GM19463 (cell line): ENCODE measurements around the gene PRUNE2.

ENCODE experiments used
- ATAC-seq: cut with Tn5 transposase; IDR thresholded peaks from one replicate; pipeline ENCODE4 v1.9.1; 2021; ENCODE audit warnings: mild to moderate bottlenecking, moderate library complexity; ENCODE audit not compliant: unreplicated experiment

The PRUNE2 gene

GRCh38 chr9:76630916-76631315 is 275.0 kb downstream of the PRUNE2 start:
- no peak for ATAC-seq

DNA sequence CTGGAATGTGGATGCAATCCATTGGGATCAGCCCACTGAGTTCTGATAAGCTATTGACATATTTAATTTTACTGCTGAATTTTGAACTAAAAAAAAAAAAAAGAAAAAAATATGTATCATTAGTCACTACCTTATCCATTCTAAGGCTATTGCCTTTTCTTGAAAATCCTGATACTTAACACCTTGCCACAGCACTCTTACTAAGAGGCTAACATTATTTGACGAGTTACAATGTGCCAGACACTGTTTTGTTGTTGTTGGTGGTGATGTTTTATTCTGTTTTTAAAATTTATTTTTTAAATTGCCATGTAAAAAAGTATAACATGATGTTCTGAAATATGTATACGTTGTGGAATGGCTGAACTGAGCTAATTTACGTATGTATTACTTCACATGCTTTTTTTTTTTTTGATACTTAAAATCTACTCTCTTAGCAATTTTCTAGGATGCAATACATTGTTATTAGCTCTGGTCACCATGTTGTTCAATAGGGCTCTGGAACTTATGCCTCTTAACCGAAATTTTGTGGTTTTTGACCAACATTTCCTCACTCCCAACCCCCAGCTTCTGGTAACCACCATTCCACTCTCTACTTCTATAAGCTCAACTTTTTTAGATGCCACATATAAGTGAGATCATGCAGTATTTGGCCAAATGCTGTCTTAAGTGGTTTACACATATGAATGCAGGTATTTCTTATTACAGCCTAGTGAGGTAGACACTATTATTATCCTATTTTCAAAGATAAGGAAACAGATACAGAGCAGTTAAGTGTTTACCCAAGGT is 276.5 kb downstream of the PRUNE2 start:
- ATAC-seq: no peak

GRCh38 chr9:76628155-76628554 is 277.8 kb downstream of the PRUNE2 start:
- no peak for ATAC-seq

DNA sequence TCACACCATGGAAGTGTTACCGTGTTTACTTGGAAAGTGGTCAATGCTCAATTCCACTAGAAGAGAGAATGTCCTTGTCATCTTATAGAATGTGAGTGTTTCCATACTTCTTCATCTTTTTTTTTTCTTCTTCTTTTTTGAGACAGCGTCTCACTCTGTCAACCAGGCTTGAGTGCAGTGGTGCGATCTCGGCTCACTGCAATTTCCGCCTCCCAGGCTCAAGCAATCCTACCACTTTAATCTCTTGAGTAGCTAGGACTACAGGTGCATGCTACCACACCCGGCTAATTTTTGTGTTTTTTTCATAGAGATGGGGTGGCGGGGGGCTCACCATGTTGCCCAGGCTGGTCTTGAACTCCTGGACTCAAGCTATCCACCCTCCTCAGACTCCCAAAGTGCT is 278.9 kb downstream of the PRUNE2 start:
- no peak for ATAC-seq

DNA sequence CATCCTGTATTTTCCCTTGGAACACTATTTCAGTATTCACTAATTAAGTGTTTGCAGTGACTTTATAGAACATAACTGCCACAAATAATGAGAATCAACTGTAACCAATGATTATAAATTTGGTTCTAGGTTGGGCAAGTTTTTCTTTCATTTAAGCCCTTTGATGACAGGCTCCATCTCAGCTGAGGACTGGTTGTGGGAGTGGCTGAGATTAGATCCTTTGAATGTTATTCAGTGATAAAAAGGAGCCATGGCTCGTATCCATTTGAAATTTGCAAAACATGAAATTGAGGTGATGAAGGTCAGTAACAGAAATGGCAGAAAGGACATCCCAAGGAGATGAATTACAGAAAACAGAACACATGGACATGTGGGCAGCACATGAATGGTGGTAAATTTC is 279.8 kb downstream of the PRUNE2 start:
- no peak for ATAC-seq

- ATAC-seq: peak; percentile 95
These were observed 281.4 kb downstream of the PRUNE2 start for GRCh38 chr9:76624391-76625048.

- ATAC-seq: no peak
These were observed 284.9 kb downstream of the PRUNE2 start for GRCh38 chr9:76620996-76621395.

GRCh38 chr9:76620581-76620980 is 285.3 kb downstream of the PRUNE2 start:
- no peak for ATAC-seq

- no peak for ATAC-seq
These were observed 286.3 kb downstream of the PRUNE2 start for GRCh38 chr9:76619640-76620039.

GRCh38 chr9:76619197-76619596 is 286.7 kb downstream of the PRUNE2 start:
- ATAC-seq: no peak

- ATAC-seq: no peak
These were observed 287.2 kb downstream of the PRUNE2 start for GRCh38 chr9:76618762-76619161.

DNA sequence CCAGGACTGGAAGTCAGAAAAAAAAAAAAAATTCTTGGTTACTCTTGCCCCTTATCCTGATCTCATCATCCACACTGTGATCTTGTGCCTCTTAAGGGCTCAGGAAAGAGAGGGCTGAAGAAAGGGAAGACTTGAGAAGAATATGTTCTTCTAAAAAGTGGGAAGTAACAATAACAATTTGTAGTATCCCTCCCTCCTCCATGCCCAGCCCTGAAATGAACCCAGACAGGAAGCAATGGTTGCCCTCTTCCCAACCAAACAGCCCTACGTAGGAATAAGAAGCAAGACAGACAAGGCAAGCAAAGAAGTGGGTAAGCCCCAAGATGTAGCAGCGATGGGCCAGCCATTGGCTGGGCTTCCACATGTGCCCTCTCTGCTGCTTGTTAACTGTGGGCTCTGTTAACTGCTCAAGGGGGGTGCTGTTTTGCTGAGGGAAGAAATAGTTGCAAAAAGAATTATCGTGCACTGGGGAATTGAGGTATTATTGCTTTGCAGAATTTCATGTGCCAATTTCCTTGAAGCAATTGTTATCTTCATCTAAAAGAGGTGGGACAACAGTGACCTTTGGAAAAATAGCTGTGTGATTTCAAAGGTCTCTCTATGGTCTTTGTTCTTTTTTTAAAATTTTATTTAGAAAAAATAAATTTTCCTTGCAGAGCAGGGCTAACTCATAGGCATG is 288.3 kb downstream of the PRUNE2 start:
- no peak for ATAC-seq

- no peak for ATAC-seq
These were observed 289.1 kb downstream of the PRUNE2 start for GRCh38 chr9:76616780-76617179.

DNA sequence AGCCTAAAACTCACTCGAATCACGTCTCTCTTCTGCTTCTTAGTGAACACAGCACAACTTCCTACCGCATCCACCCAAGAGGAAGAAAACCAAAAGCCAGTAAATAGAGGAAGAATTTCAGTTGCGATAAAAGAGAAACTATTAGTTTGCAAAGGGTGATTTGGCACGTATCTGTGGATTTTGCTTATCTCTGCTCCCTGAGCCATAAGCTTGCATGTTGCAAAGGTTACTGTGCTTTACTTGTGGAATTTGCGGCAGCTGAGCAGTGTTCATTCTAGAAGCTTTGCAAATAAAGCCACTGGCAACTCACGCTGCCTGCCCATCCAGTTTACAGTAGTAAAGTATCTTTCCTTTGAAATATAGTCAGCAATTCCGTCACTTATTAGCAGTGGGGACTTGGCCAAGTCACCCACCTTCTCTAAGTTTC is 290.7 kb downstream of the PRUNE2 start:
- ATAC-seq: no peak

DNA sequence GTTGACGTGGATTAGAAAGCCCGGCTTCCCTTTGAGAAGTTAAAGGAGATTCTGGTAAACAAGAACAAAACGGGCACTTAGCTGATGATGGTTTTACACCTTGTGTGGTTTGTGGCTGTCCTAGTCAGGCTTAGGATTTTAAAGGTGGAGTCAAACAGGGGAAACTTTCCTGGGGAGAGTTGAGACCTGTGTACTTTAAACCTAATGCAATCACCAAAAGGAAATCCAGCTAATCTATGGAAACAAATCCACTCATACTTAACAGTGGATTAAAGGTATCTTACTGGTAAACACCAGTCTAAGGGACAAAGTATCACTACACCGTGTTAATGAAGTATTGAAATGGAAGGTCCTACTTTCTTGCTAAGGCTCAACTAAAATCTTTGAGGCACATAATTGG is 291.9 kb downstream of the PRUNE2 start:
- no peak for ATAC-seq

GRCh38 chr9:76613150-76613781 is 292.6 kb downstream of the PRUNE2 start:
- no peak for ATAC-seq

- no peak for ATAC-seq
These were observed 295.9 kb downstream of the PRUNE2 start for GRCh38 chr9:76610011-76610352.

GRCh38 chr9:76609285-76610010 is 296.5 kb downstream of the PRUNE2 start:
- ATAC-seq: no peak

DNA sequence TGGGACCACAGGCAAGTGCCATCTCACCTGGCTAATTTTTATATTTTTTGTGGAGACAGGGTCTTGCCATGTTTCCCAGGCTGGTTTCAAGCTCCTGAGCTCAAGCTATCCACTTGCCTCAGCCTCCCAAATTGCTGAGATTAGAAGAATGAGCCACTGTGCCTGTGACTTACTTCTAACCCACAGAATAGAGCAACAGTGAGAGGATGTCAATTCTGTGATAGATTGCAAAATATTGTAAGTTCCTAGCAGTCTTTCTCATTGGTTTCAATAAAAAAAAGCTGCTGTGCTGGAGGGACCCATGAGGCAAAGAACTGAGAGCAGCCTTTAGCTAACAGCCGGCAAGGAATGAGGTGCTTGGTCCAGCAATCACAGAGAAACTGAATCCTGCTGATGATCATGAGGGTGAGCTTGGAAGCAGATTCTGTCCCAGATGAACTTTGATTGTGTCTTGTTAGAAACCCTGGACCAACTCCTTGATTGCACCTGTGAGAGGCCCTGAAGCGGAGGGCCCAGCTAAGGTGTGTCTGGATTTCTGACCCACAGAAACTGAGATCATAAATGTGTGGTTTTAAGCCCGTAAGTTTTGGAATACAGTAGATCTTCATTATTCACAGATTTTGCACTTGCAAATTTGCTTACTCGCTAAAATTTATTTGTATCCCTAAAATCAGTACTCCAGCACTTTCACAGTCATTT is 297.2 kb downstream of the PRUNE2 start:
- ATAC-seq: no peak

DNA sequence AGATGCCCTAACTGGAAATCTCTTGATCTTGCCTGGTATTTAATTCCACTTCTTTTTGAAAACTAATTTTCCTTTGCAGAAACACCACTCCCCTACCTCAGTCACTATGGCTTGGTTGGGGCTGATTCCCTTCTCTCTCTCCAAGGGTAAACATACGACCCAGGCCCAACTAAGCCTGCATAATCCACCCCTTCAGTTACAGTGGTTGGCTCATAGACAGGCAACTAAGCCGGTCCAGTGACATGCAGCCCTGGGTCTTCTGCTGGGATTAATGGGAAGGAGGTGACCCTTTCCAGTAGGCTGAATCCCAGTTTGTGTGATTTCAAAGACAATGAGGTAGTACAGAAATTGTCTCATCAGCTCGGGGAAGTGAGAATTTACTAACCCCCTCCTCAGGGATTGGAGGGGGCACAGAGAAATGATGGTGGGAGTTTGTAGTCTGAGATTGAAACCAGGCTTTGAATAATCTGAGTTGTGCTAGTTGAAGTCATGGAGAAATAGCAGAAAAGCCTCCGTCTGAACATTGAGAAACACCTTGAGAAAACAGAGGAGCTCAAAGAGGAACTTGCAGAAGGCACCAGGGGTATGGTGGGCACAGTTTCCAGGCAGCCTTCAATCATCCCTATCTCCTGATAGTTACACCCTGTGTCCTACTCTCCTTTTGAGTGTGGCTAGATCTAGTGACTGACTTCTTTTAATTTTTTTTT is 298.0 kb downstream of the PRUNE2 start:
- ATAC-seq: no peak
